Endothelial cell of umbilical vein (primary cell): ENCODE results near the gene PON1. TPM values are rescaled to one million over a fixed set of nuclear protein-coding genes. Genes with fewer than 3 reads are reported as not detected.

Experiments used
- BruUV-seq: library from RNA; stranded (reverse); fragments of 400-500 nt; replicated peaks from 2 replicates; lab custom pipeline; 2021; lab: Mats Ljungman, UMichigan
- CTCF ChIA-PET: fragments of 300-600, 350-600 bp; sonication (Branson Sonifier 250); formaldehyde crosslinking; loops from one replicate; lab custom pipeline; 2021; ENCODE audit warnings: antibody characterized with exemption, inconsistent platforms; lab: Charles Lee
- POLR2A ChIA-PET: fragments of 300-600, 350-600 bp; sonication (Branson Sonifier 250); formaldehyde crosslinking; loops from one replicate; lab custom pipeline; 2021; ENCODE audit warnings: antibody characterized with exemption, inconsistent platforms; lab: Charles Lee
- DNase-seq: peaks from one replicate; pipeline ENCODE4 v3.0.0-alpha.2; 2011; ENCODE audit warnings: low read depth, low spot score
- FAIRE-seq: peaks from 2 replicates; lab custom pipeline; 2011; peaks lifted over from hg19 to GRCh38; lab: Jason Lieb, UNC
- H2AFZ ChIP-seq: 2 replicates; pipeline ENCODE4 v1.6.0; 2012; ENCODE audit warnings: low read depth, low read length, control low read depth, inconsistent platforms
- H3K27ac ChIP-seq: 2 replicates; pipeline ENCODE4 v1.5.1; 2011; ENCODE audit warnings: low read depth, mild to moderate bottlenecking, control low read depth, low read length, moderate library complexity; ENCODE audit not compliant: insufficient read depth
- H3K27me3 ChIP-seq, 2 experiments: 2 replicates each; pipeline versions ENCODE4 v1.6.0 to v1.6.1; 2011; ENCODE audit warnings: low read length in 2 of 2, mixed read lengths in 1 of 2; ENCODE audit not compliant: control insufficient read depth in 2 of 2, insufficient read depth in 2 of 2
- H3K36me3 ChIP-seq, 2 experiments: 2 replicates in 1 of 2; 3 replicates in 1 of 2; pipeline ENCODE4 v1.5.1; 2011; ENCODE audit warnings: low read length in 2 of 2, mild to moderate bottlenecking in 1 of 2, moderate library complexity in 1 of 2; ENCODE audit not compliant: control insufficient read depth in 2 of 2, insufficient read depth in 2 of 2; ENCODE audit errors: extremely low read depth in 1 of 2
- H3K4me1 ChIP-seq: 3 replicates; pipeline ENCODE4 v1.5.1; 2011; ENCODE audit warnings: mild to moderate bottlenecking, low read length; ENCODE audit not compliant: control insufficient read depth, insufficient read depth; ENCODE audit errors: extremely low read depth
- H3K4me2 ChIP-seq: 2 replicates; pipeline ENCODE4 v1.6.1; 2011; ENCODE audit warnings: low read length, control low read depth, mixed read lengths; ENCODE audit not compliant: insufficient read depth
- H3K4me3 ChIP-seq, 3 experiments: fragments of 200-600 bp in 1 of 3; sonication (generic), shearing (Covaris generic) in 1 of 3; replicated peaks in 1 of 3; 2 replicates each; pipeline ENCODE4 v1.5.1; 2011 to 2016; ENCODE audit warnings: control low read depth in 3 of 3, low read length in 3 of 3, mild to moderate bottlenecking in 2 of 3, inconsistent platforms in 1 of 3, low read depth in 1 of 3, moderate library complexity in 1 of 3; ENCODE audit not compliant: insufficient read depth in 1 of 3
- H3K79me2 ChIP-seq: 2 replicates; pipeline ENCODE4 v1.6.0; 2012; ENCODE audit warnings: low read length, inconsistent platforms; ENCODE audit not compliant: control insufficient read depth, insufficient read depth
- H3K9ac ChIP-seq: replicated peaks from 2 replicates; pipeline ENCODE3; 2011; ENCODE audit warnings: low read length, control low read depth; ENCODE audit not compliant: insufficient read depth; ENCODE audit errors: extremely low read depth
- H3K9me1 ChIP-seq: replicated peaks from 3 replicates; pipeline ENCODE4 v1.6.0; 2011; ENCODE audit warnings: mild to moderate bottlenecking, low read length; ENCODE audit not compliant: control insufficient read depth, insufficient read depth; ENCODE audit errors: extremely low read depth
- H3K9me3 ChIP-seq: replicated peaks from 2 replicates; pipeline ENCODE4 v1.5.1; 2012; ENCODE audit warnings: low read length, inconsistent platforms; ENCODE audit not compliant: control insufficient read depth, insufficient read depth
- H4K20me1 ChIP-seq: replicated peaks from 2 replicates; pipeline ENCODE3; 2011; ENCODE audit warnings: mild to moderate bottlenecking, low read length; ENCODE audit not compliant: control insufficient read depth, insufficient read depth; ENCODE audit errors: extremely low read depth
- CTCF ChIP-seq, 2 donors: IDR thresholded peaks; 1 replicate in 1 of 2; 2 replicates in 1 of 2; pipeline ENCODE4 v1.5.1; 2011; ENCODE audit warnings: low read length in 2 of 2, mild to moderate bottlenecking in 2 of 2, moderate library complexity in 2 of 2, control low read depth in 1 of 2, inconsistent platforms in 1 of 2, low read depth in 1 of 2; ENCODE audit not compliant: insufficient read depth in 1 of 2; ENCODE audit errors: extremely low read depth in 1 of 2
- EZH2 ChIP-seq: IDR thresholded peaks from 2 replicates; pipeline ENCODE4 v1.6.1; 2012; ENCODE audit warnings: borderline replicate concordance, low read depth, mild to moderate bottlenecking, moderate library complexity, low read length, inconsistent platforms; ENCODE audit not compliant: severe bottlenecking
- FOS ChIP-seq: IDR thresholded peaks from 2 replicates; pipeline ENCODE4 v1.6.1; 2011; ENCODE audit warnings: mild to moderate bottlenecking, low read length, moderate library complexity, borderline replicate concordance; ENCODE audit not compliant: insufficient read depth
- GATA2 ChIP-seq: IDR thresholded peaks from 2 replicates; pipeline ENCODE4 v1.7.0; 2011; ENCODE audit warnings: low read depth, mild to moderate bottlenecking, moderate library complexity, mixed read lengths, low read length; ENCODE audit not compliant: insufficient read length, insufficient read depth
- JUN ChIP-seq: IDR thresholded peaks from 2 replicates; pipeline ENCODE4 v1.6.1; 2011; ENCODE audit warnings: borderline replicate concordance, low read depth; ENCODE audit not compliant: insufficient read length, insufficient read depth
- MAX ChIP-seq: IDR thresholded peaks from 2 replicates; pipeline ENCODE4 v1.6.1; 2011; ENCODE audit not compliant: insufficient read depth, insufficient read length
- MYC ChIP-seq: IDR thresholded peaks from one replicate; pipeline ENCODE4 v1.6.1; 2011; ENCODE audit warnings: mild to moderate bottlenecking, low read depth, low read length
- POLR2A ChIP-seq: IDR thresholded peaks from 2 replicates; pipeline ENCODE4 v1.6.1; 2012; ENCODE audit warnings: low read depth, mild to moderate bottlenecking, control low read depth, low read length
- POLR2AphosphoS5 ChIP-seq: IDR thresholded peaks from 2 replicates; pipeline ENCODE4 v1.6.1; 2012; ENCODE audit warnings: low read depth, mild to moderate bottlenecking, control low read depth, low read length, moderate library complexity; ENCODE audit not compliant: insufficient read depth
- dilution Hi-C: fragments of 300-500 bp; cut with MboI; formaldehyde crosslinking; loops from one replicate; pipeline ENCODE4 v1.15.0; 2019; ENCODE audit warnings: low sequenced_read_pairs; ENCODE audit not compliant: extremely low pct_ligation_motif_present
- intact Hi-C: fragments of 100-400 bp; cut with micrococcal nuclease; formaldehyde crosslinking; loops from one replicate; pipeline ENCODE4 v1.10.0; 2022
- polyA plus RNA-seq, 4 experiments: library from polyadenylated mRNA; depleted of rRNA in 3 of 4; stranded (reverse) in 3 of 4; unstranded in 1 of 4; fragments of >200 nt; gene quantifications; 2 replicates each; pipeline versions ENCODE4 v1.2.1 to v1.2.3, GENCODE V29; 2011 to 2012; ENCODE audit warnings: missing spikeins in 1 of 4
- total RNA-seq: library from RNA; stranded (reverse); gene quantifications from 2 replicates; pipeline ENCODE4 v1.2.3, GENCODE V29; 2021

PON1 gene
- total and polyA plus RNA-seq, 2 donors (not counting 3 experiments of a cell fraction or from before 2014, with no cell fraction given), result not detected

- no peaks in the 10 kb centered on the region for H4K20me1 ChIP-seq
- no peak overlapping the region for H3K4me3 ChIP-seq
- no TSS peak for BruUV-seq
- CTCF ChIA-PET, result no interaction called here
- no peak overlapping the region for H3K27ac ChIP-seq
- H3K4me2 ChIP-seq, result no peak overlapping the region
- no peaks in the 10 kb centered on the region for H3K9me3 ChIP-seq
- no peak overlapping the region for H3K9ac ChIP-seq
- no peaks in the 10 kb centered on the region for H3K36me3 ChIP-seq
- no peaks in the 10 kb centered on the region for H3K9me1 ChIP-seq
- dilution Hi-C loops (no loop called here), intact Hi-C loops (no loop called here)
- FAIRE-seq (no peak), DNase-seq (no peak)
- no peaks in the 10 kb centered on the region for H3K79me2 ChIP-seq
- no peak overlapping the region for H2AFZ ChIP-seq
- TF ChIP-seq POLR2AphosphoS5 (no peak), FOS (no peak), EZH2 (no peak), GATA2 (no peak), MAX (no peak), POLR2A (no peak), MYC (no peak), CTCF (IDR thresholded peaks at IDR 0.05; ENCODE audit: extremely low read depth in 1 of 2, insufficient read depth in 1 of 2, low read depth in 1 of 2, low read length in 2 of 2) (no peak), JUN (no peak)
- POLR2A ChIA-PET, result no interaction called here
- H3K4me1 ChIP-seq, result no peaks in the 10 kb centered on the region
- H3K27me3 ChIP-seq, result peaks cover 2 to 5% of the 10 kb centered on the region in 2 experiments
These were observed 10.1 kb upstream of the PON1 start for GRCh38 chr7:95334447-95334846.
